Esophagus muscularis mucosa (tissue), 4 donors: ENCODE measurements around the gene KDM5A. TPM values are rescaled to one million over a fixed set of nuclear protein-coding genes. Genes with fewer than 3 reads are reported as not detected.

Source experiments
- DNase-seq: peaks from one replicate; pipeline ENCODE4 v3.0.0-alpha.2; 2017; ENCODE audit errors: extremely low spot score
- H3K27ac ChIP-seq, 4 donors: fragments of 200-600 bp; sonication (generic); replicated peaks in 1 of 4; 1 replicate in 3 of 4; 2 replicates in 1 of 4; pipeline ENCODE4 v1.5.1; 2016 to 2019; ENCODE audit warnings: mild to moderate bottlenecking in 1 of 4
- H3K27me3 ChIP-seq, 4 donors: fragments of 200-600 bp; sonication (generic); one replicate each; pipeline versions ENCODE4 v1.5.1 to v1.6.0; 2016 to 2019
- H3K36me3 ChIP-seq, 4 donors: fragments of 200-600 bp; sonication (generic); one replicate each; pipeline ENCODE4 v1.5.1; 2016 to 2019
- H3K4me1 ChIP-seq, 4 donors: fragments of 200-600 bp; sonication (generic); one replicate each; pipeline ENCODE4 v1.5.1; 2016 to 2019
- H3K4me3 ChIP-seq, 4 donors: fragments of 200-600 bp; sonication (generic); 1 replicate in 2 of 4; 2 replicates in 2 of 4; pipeline ENCODE4 v1.5.1; 2016 to 2019; ENCODE audit warnings: mild to moderate bottlenecking in 4 of 4, moderate library complexity in 1 of 4
- H3K9me3 ChIP-seq, 4 donors: fragments of 200-600 bp; sonication (generic); 1 replicate in 3 of 4; 2 replicates in 1 of 4; pipeline ENCODE4 v1.5.1; 2016 to 2019
- EP300 ChIP-seq: sonication (generic); formaldehyde crosslinking; IDR thresholded peaks from one replicate; pipeline ENCODE4 v1.6.1; 2017; ENCODE audit warnings: antibody characterized with exemption
- POLR2A ChIP-seq: fragments of 450-650 bp; IDR thresholded peaks from one replicate; pipeline ENCODE4 v1.6.1; 2017; ENCODE audit warnings: antibody characterized with exemption, moderate library complexity, mild to moderate bottlenecking, low read depth
- POLR2AphosphoS5 ChIP-seq, 2 donors: sonication (generic); formaldehyde crosslinking; IDR thresholded peaks; one replicate each; pipeline ENCODE4 v1.6.1; 2017; ENCODE audit warnings: antibody characterized with exemption in 2 of 2
- WGBS: methylation state at CpG from one replicate; pipeline ENCODE4 v1.1.5; 2018; 5-methylcytosine and 5-hydroxymethylcytosine counted together
- intact Hi-C: fragments of 100-400 bp; cut with DNase I; formaldehyde crosslinking; loops from one replicate; pipeline ENCODE4 v1.15.1; 2023
- total RNA-seq, 4 donors: library from RNA; depleted of rRNA; stranded (reverse); fragments of >200 nt; gene quantifications; one replicate each; pipeline versions ENCODE4 v1.1.0 to v1.2.1, GENCODE V29; 2016
- TF ChIP-seq, protein P1 (sequence below), 3 experiments: fragments of 200-600 bp in 2 of 3; fragments of 450-650 bp in 1 of 3; sonication (generic) in 2 of 3; IDR thresholded peaks; one replicate each; pipeline ENCODE4 v1.5.1; 2017 to 2019; ENCODE audit warnings: antibody characterized with exemption in 3 of 3, mild to moderate bottlenecking in 2 of 3, moderate library complexity in 1 of 3

KDM5A gene
- total RNA-seq, 4 donors from 2014 or later: 33.6 to 46.1 (median 39.1) TPM

DNA sequence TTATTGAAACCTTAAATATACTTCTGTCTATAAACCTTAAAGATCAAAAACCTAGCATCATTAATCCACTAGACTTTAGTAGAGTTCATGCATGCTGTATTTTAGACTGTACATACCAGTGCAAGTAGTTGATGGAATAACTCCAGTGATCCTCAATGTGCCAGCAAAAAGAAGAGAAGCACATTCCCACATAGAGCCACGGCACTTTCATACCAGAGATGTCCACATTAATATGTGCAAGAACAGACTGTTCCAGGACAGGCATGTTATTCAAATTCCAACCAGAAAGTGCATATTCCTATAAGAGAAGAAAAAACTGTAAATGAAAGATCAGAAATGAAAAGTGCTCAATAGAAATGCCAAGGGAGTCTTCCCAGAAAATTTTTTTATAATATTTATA is 55.0 kb downstream of the KDM5A start:
- no peaks in the 10 kb centered on the region for H3K27me3 ChIP-seq
- H3K27ac ChIP-seq: no peak overlapping the region
- H3K4me1 ChIP-seq: no peaks in the 10 kb centered on the region
- DNase-seq: no peak
- 100% methylated on average over 1 of the region's 1 CpG for WGBS
- H3K4me3 ChIP-seq: no peak overlapping the region
- no peak for TF ChIP-seq POLR2A
- TF ChIP-seq, protein P1, sequence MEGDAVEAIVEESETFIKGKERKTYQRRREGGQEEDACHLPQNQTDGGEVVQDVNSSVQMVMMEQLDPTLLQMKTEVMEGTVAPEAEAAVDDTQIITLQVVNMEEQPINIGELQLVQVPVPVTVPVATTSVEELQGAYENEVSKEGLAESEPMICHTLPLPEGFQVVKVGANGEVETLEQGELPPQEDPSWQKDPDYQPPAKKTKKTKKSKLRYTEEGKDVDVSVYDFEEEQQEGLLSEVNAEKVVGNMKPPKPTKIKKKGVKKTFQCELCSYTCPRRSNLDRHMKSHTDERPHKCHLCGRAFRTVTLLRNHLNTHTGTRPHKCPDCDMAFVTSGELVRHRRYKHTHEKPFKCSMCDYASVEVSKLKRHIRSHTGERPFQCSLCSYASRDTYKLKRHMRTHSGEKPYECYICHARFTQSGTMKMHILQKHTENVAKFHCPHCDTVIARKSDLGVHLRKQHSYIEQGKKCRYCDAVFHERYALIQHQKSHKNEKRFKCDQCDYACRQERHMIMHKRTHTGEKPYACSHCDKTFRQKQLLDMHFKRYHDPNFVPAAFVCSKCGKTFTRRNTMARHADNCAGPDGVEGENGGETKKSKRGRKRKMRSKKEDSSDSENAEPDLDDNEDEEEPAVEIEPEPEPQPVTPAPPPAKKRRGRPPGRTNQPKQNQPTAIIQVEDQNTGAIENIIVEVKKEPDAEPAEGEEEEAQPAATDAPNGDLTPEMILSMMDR (IDR thresholded peaks at IDR 0.05): no peak
- TF ChIP-seq POLR2AphosphoS5 (IDR thresholded peaks at IDR 0.05): no peak
- TF ChIP-seq EP300: no peak
- intact Hi-C loops: no loop called here
- no peaks in the 10 kb centered on the region for H3K9me3 ChIP-seq
- peaks cover 36 to 93% (median 72%) of the 10 kb centered on the region in 4 donors for H3K36me3 ChIP-seq

DNA sequence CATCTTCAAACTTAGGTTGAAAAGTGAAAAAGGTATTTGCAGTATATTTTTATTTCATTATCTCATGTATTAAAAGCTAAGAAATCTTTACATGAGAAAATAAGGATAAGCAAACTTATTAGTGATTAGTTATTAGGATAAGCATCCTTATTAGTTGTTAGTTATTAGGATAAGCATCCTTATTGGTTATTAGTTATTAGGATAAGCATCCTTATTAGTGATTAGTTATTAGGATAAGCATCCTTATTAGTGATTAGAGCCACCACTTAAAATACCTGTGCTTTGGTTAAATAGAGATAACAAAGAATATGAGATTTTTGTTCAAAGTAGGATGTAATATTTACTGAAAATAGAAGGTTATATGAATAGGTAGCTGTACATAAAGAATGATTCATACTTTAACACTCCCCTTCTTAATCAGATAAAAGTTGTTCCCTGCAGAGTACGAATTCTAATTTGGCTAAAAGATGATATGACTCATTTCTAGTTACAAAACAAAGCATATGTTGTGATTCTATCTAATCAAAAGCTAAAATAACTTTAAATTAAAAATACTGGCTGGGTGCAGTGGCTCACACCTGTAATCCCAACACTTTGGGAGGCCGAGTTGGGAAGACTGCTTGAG is 56.4 kb downstream of the KDM5A start:
- intact Hi-C loops: no loop called here
- Histone ChIP-seq H3K27ac (no peak overlapping the region), H3K4me1 (no peaks in the 10 kb centered on the region), H3K27me3 (no peaks in the 10 kb centered on the region), H3K9me3 (no peaks in the 10 kb centered on the region), H3K4me3 (no peak overlapping the region), H3K36me3 (peaks cover 43 to 94% (median 75%) of the 10 kb centered on the region in 4 donors)
- TF ChIP-seq, protein P1 (IDR thresholded peaks at IDR 0.05): no peak
- no peak for TF ChIP-seq EP300
- DNase-seq: no peak
- 94% methylated on average over 2 of the region's 2 CpGs for WGBS

DNA sequence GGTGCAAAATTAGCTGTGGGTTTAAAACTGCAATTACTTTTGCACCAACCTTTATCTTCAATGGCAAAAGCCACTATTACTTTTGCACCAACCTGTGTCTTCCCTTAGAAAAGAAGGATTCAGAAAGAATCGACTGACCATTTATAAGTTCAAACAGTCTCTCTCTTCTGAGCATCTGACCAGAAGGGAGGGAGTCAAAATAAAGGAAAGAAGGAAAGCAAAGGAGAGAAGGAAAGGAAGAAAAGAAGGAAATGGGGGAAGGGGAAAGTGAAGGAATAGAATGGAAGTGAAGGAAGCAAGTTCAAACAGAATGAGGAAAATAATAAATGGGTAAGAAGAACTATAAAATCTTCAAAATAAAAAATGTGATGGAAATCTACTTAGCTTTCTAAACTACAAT is 57.8 kb downstream of the KDM5A start:
- no peak for DNase-seq
- 96% methylated on average over 1 of the region's 1 CpG for WGBS
- Histone ChIP-seq H3K4me1 (no peaks in the 10 kb centered on the region), H3K36me3 (peaks cover 35 to 95% (median 79%) of the 10 kb centered on the region in 4 donors), H3K9me3 (no peaks in the 10 kb centered on the region), H3K27me3 (no peaks in the 10 kb centered on the region), H3K4me3 (no peak overlapping the region), H3K27ac (no peak overlapping the region)
- TF ChIP-seq POLR2AphosphoS5 (IDR thresholded peaks at IDR 0.05): no peak
- no peak for TF ChIP-seq EP300
- no peak for TF ChIP-seq POLR2A
- TF ChIP-seq, protein P1 (IDR thresholded peaks at IDR 0.05): no peak
- intact Hi-C loops: no loop called here

DNA sequence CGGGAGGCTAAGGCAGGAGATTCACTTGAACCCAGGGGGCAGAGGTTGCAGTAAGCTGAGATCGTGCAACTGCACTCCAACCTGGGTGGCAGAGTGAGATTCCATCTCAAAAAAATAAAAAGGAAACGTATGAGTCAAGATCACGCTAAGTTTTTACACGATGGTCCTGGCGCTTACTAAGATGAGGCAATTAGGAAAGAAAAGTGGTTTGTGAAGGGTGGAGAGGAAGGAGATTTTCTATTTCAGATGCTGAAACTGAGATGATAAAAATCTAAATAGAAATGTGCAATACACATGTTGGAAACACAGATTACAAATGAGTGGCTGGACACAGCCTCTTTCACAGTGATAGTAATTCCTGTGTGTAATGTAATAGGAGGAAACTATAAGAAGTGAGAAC is 63.2 kb downstream of the KDM5A start:
- Histone ChIP-seq H3K9me3 (no peaks in the 10 kb centered on the region), H3K4me3 (no peak overlapping the region), H3K27me3 (no peaks in the 10 kb centered on the region), H3K36me3 (peaks cover 40 to 98% (median 88%) of the 10 kb centered on the region in 4 donors), H3K4me1 (no peaks in the 10 kb centered on the region), H3K27ac (no peak overlapping the region)
- intact Hi-C loops: no loop called here
- DNase-seq: no peak
- no peak for TF ChIP-seq POLR2A
- TF ChIP-seq POLR2AphosphoS5 (IDR thresholded peaks at IDR 0.05): no peak
- TF ChIP-seq EP300: no peak
- TF ChIP-seq, protein P1 (IDR thresholded peaks at IDR 0.05): no peak
- 86% methylated on average over 6 of the region's 6 CpGs for WGBS

DNA sequence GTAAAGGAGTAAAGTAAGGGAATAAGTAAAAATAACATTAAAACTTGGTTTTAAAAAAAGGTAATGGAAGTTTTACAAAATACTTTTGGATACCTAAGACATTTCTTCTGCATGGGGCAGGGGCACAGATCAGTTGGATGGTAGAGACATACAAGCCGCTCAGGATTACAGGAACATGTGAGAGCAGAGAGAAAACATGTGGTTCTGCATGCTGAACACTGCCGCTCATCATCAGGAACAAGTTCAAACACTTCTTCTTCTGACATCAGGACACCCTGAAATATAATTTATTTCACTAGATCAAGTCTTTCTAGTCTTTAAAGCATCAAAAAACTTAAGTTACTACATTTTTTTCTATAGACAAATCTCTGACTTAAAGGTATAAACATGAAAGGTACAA is 65.6 kb downstream of the KDM5A start:
- no peak for DNase-seq
- Histone ChIP-seq H3K4me3 (no peak overlapping the region), H3K36me3 (peaks cover 54 to 100% (median 93%) of the 10 kb centered on the region in 4 donors), H3K27me3 (no peaks in the 10 kb centered on the region), H3K4me1 (no peaks in the 10 kb centered on the region), H3K27ac (no peak overlapping the region), H3K9me3 (no peaks in the 10 kb centered on the region)
- TF ChIP-seq POLR2AphosphoS5 (IDR thresholded peaks at IDR 0.05): no peak
- TF ChIP-seq POLR2A: no peak
- TF ChIP-seq, protein P1 (IDR thresholded peaks at IDR 0.05): no peak
- WGBS: 86% methylated on average over 2 of the region's 2 CpGs
- intact Hi-C loops: no loop called here
